Measurements from ENCODE around the gene HSPBAP1. TPM values are rescaled to one million over a fixed set of nuclear protein-coding genes. Genes with fewer than 3 reads are reported as not detected.
"Not testable (repeated sequence)": the region's sequence is repeated elsewhere in the genome, so short reads cannot be mapped to it uniquely, and the experiment has no call there.

HSPBAP1 gene
- total RNA-seq, 1 experiment from 2014 or later = 9.8 TPM

DNA sequence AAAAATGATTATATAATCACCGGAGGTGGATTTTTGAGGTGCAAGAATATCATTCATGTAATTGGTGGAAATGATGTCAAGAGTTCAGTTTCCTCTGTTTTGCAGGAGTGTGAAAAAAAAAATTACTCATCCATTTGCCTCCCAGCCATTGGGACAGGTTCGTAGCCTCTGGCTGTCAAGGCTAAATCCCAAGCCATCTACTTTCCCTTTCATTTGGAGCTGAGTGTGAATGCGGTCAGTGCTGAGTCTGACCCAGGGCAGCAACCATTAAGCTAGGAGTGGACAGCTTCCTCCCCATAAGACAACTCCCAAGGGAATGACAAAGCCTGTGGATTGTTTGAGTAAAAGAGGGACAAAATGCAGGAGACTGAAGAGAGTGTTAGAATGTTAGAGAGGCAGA is 79.4 kb downstream of the HSPBAP1 start:
- no peak for DNase-seq
- Mint-ChIP-seq H3K36me3 (ENCODE audit: insufficient read depth in 1 of 3, low read depth in 3 of 3) (peaks cover 2 to 20% (median 12%) of the 10 kb centered on the region in 3 experiments; a peak in 5 of 7 replicates), H3K9me3 (no peaks in the 10 kb centered on the region), H3K4me1 (no peaks in the 10 kb centered on the region), H3K4me3 (no peak overlapping the region), H3K27me3 (ENCODE audit: low read depth) (no peaks in the 10 kb centered on the region), H3K27ac (no peak overlapping the region)
- no peaks in the 10 kb centered on the region for H3K4me1 ChIP-seq (ENCODE audit: insufficient read depth, low read length)
- H3K4me2 ChIP-seq (ENCODE audit: insufficient read depth, insufficient read length, low read length) = no peak overlapping the region
- H3K14ac ChIP-seq (ENCODE audit: insufficient read depth, low read length) = no peak overlapping the region
- no peaks in the 10 kb centered on the region for H3K27me3 ChIP-seq (ENCODE audit: insufficient read depth, low read length)
- H4K20me1 ChIP-seq (ENCODE audit: control insufficient read depth, insufficient read depth, insufficient read length) = no peaks in the 10 kb centered on the region
- H4K5ac ChIP-seq (ENCODE audit: insufficient read length, low read depth, low read length) = no peak overlapping the region
- no peaks in the 10 kb centered on the region for H3K9me3 ChIP-seq (ENCODE audit: control insufficient read depth, low read depth, low read length)
- no peak overlapping the region for H2AK5ac ChIP-seq (ENCODE audit: insufficient read length, low read length)
- H3K18ac ChIP-seq (ENCODE audit: insufficient read length, low read depth, low read length) = no peak overlapping the region
- H3K79me2 ChIP-seq (ENCODE audit: insufficient read depth, low read length) = no peaks in the 10 kb centered on the region
- no peak overlapping the region for H2BK120ac ChIP-seq (ENCODE audit: low read depth, low read length, poor library complexity, severe bottlenecking)
- no peak overlapping the region for H2AFZ ChIP-seq (ENCODE audit: low read length)
- H3K9ac ChIP-seq (ENCODE audit: extremely low read depth, insufficient read length, low read length) = no peak overlapping the region
- H4K91ac ChIP-seq (ENCODE audit: insufficient read length, low read depth, low read length) = no peak overlapping the region
- H3K79me1 ChIP-seq (ENCODE audit: insufficient read depth, low read depth, low read length, poor library complexity, severe bottlenecking) = no peaks in the 10 kb centered on the region
- H3K23me2 ChIP-seq (ENCODE audit: insufficient read length, low read depth, low read length, poor library complexity, severe bottlenecking) = no peaks in the 10 kb centered on the region
- no peak overlapping the region for H2BK12ac ChIP-seq (ENCODE audit: insufficient read length, low read depth, low read length)
- no peak overlapping the region for H3K27ac ChIP-seq (ENCODE audit: insufficient read length, low read depth, low read length)
- no peak overlapping the region for H2BK5ac ChIP-seq (ENCODE audit: insufficient read length, low read length)
- no peak overlapping the region for H3K23ac ChIP-seq (ENCODE audit: insufficient read length, low read depth, low read length)
- no peak overlapping the region for H2BK15ac ChIP-seq (ENCODE audit: low read depth, low read length)
- no CpG with 5 or more reads among the region's 3 CpGs for WGBS (ENCODE audit: extremely low coverage, insufficient read length, low lambda C conversion rate)
- H3T11ph ChIP-seq (ENCODE audit: low read length) = no peak overlapping the region
- TF ChIP-seq CTCF (conservative IDR thresholded peaks at IDR 0.05) = no peak
- H3K56ac ChIP-seq (ENCODE audit: insufficient read length, low read depth, low read length) = no peak overlapping the region
- H2BK20ac ChIP-seq (ENCODE audit: low read depth, low read length, poor library complexity, severe bottlenecking) = no peak overlapping the region
- H3K4ac ChIP-seq (ENCODE audit: low read depth, low read length) = no peak overlapping the region
- H4K8ac ChIP-seq (replicated peaks; ENCODE audit: insufficient read length, low read depth, low read length) = no peak overlapping the region

GRCh38 chr3:122710616-122711251 is 82.9 kb downstream of the HSPBAP1 start:
- not testable (repeated sequence) for H3K4ac ChIP-seq (ENCODE audit: low read depth, low read length); H2BK12ac ChIP-seq (ENCODE audit: insufficient read length, low read depth, low read length); H4K8ac ChIP-seq (replicated peaks; ENCODE audit: insufficient read length, low read depth, low read length); H3K23ac ChIP-seq (ENCODE audit: insufficient read length, low read depth, low read length); H4K20me1 ChIP-seq (ENCODE audit: control insufficient read depth, insufficient read depth, insufficient read length); H2BK20ac ChIP-seq (ENCODE audit: low read depth, low read length, poor library complexity, severe bottlenecking); H3T11ph ChIP-seq (ENCODE audit: low read length); H3K79me2 ChIP-seq (ENCODE audit: insufficient read depth, low read length); H3K9me3 Mint-ChIP-seq; H3K27me3 Mint-ChIP-seq (ENCODE audit: low read depth); H3K79me1 ChIP-seq (ENCODE audit: insufficient read depth, low read depth, low read length, poor library complexity, severe bottlenecking); H3K56ac ChIP-seq (ENCODE audit: insufficient read length, low read depth, low read length); H2BK5ac ChIP-seq (ENCODE audit: insufficient read length, low read length); H3K18ac ChIP-seq (ENCODE audit: insufficient read length, low read depth, low read length); H3K4me2 ChIP-seq (ENCODE audit: insufficient read depth, insufficient read length, low read length); H2AK5ac ChIP-seq (ENCODE audit: insufficient read length, low read length); H3K27ac ChIP-seq (ENCODE audit: insufficient read length, low read depth, low read length); H3K9me3 ChIP-seq (ENCODE audit: control insufficient read depth, low read depth, low read length); H3K4me1 Mint-ChIP-seq; H3K4me1 ChIP-seq (ENCODE audit: insufficient read depth, low read length); H3K9ac ChIP-seq (ENCODE audit: extremely low read depth, insufficient read length, low read length); H3K27me3 ChIP-seq (ENCODE audit: insufficient read depth, low read length); H2BK120ac ChIP-seq (ENCODE audit: low read depth, low read length, poor library complexity, severe bottlenecking); H4K5ac ChIP-seq (ENCODE audit: insufficient read length, low read depth, low read length); DNase-seq; H3K14ac ChIP-seq (ENCODE audit: insufficient read depth, low read length); H3K27ac Mint-ChIP-seq; H4K91ac ChIP-seq (ENCODE audit: insufficient read length, low read depth, low read length); H3K23me2 ChIP-seq (ENCODE audit: insufficient read length, low read depth, low read length, poor library complexity, severe bottlenecking); H2BK15ac ChIP-seq (ENCODE audit: low read depth, low read length); H3K4me3 Mint-ChIP-seq; H2AFZ ChIP-seq (ENCODE audit: low read length)
- H3K36me3 Mint-ChIP-seq (ENCODE audit: insufficient read depth in 1 of 3, low read depth in 3 of 3) = peaks cover 0 to 13% (median 7%) of the 10 kb centered on the region in 3 experiments; a peak in 3 of 7 replicates
- WGBS (ENCODE audit: extremely low coverage, insufficient read length, low lambda C conversion rate) = no CpG with 5 or more reads among the region's 1 CpG

Data from H9 (cell line).